SKM-1 (cell line): ENCODE data around the gene FXR2.

Experiments
- DNase-seq: peaks from one replicate; lab custom pipeline; 2025; ENCODE audit not compliant: unreplicated experiment; lab: John Stamatoyannopoulos, UW

Gene FXR2

GRCh38 chr17:7573324-7574080, 41.2 kb downstream of the FXR2 start:
- DNase-seq: peak; percentile 30

- DNase-seq: peak; percentile 91
Observed at GRCh38 chr17:7572588-7573323, 41.9 kb downstream of the FXR2 start.

GRCh38 chr17:7572338-7572587, 42.4 kb downstream of the FXR2 start:
- DNase-seq: peak; percentile 91

GRCh38 chr17:7570351-7570750, 44.3 kb downstream of the FXR2 start:
- no peak for DNase-seq

- DNase-seq: no peak
Observed at GRCh38 chr17:7569571-7569970, 45.1 kb downstream of the FXR2 start.

- DNase-seq: no peak
Observed at GRCh38 chr17:7563115-7563869, 51.4 kb downstream of the FXR2 start.

GRCh38 chr17:7562208-7562605, 52.5 kb downstream of the FXR2 start:
- no peak for DNase-seq

GRCh38 chr17:7561589-7562207, 53.0 kb downstream of the FXR2 start, which contains the start of gene SENP3:
TSS of gene SENP3 (plus strand) at chr17:7561919. CDS start at chr17:7563077, 1,158 bp downstream.
- peak; percentile 4 for DNase-seq

GRCh38 chr17:7561028-7561575, 53.6 kb downstream of the FXR2 start:
- DNase-seq: peak; percentile 31

GRCh38 chr17:7560172-7561027, 54.3 kb downstream of the FXR2 start:
- peak; percentile 31 for DNase-seq

GRCh38 chr17:7559320-7560171, 55.2 kb downstream of the FXR2 start:
- no peak for DNase-seq

GRCh38 chr17:7558544-7559319, 56.0 kb downstream of the FXR2 start, which contains the start of gene TNFSF13:
TSS of gene TNFSF13 (plus strand) at chr17:7558750. CDS start at chr17:7559040, 290 bp downstream.
- DNase-seq: peak; percentile 27

- peak; percentile 31 for DNase-seq
Observed at GRCh38 chr17:7557775-7558543, 56.7 kb downstream of the FXR2 start.

GRCh38 chr17:7557147-7557764, 57.4 kb downstream of the FXR2 start:
- no peak for DNase-seq

GRCh38 chr17:7556627-7557026, 58.1 kb downstream of the FXR2 start:
- DNase-seq: no peak

- no peak for DNase-seq
Observed at GRCh38 chr17:7555320-7555948, 59.3 kb downstream of the FXR2 start.

GRCh38 chr17:7553356-7553755, 61.3 kb downstream of the FXR2 start:
- DNase-seq: no peak
